Measurements from ENCODE around the gene EFCC1.
"Not testable (repeated sequence)": the region's sequence is repeated elsewhere in the genome, so short reads cannot be mapped to it uniquely, and the experiment has no call there.

EFCC1 gene

GRCh38 chr3:129059311-129059958 is 58.3 kb downstream of the EFCC1 start:
- H3K4me3 ChIP-seq (ENCODE audit: low read length): no peak overlapping the region
- H3K36me3 ChIP-seq (ENCODE audit: control insufficient read depth, insufficient read depth, low read length): no peaks in the 10 kb centered on the region
- H3K4me1 ChIP-seq (ENCODE audit: control insufficient read depth, insufficient read depth, low read length): no peaks in the 10 kb centered on the region
- H3K27me3 ChIP-seq (ENCODE audit: control insufficient read depth, insufficient read depth, low read length): no peaks in the 10 kb centered on the region
- no peak overlapping the region for H3K27ac ChIP-seq (ENCODE audit: low read depth, low read length)
- no peak overlapping the region for H3K9ac ChIP-seq (ENCODE audit: low read length)

- Histone ChIP-seq H3K36me3 (ENCODE audit: control insufficient read depth, insufficient read depth, low read length) (no peaks in the 10 kb centered on the region), H3K27ac (ENCODE audit: low read depth, low read length) (no peak within 1 kb of the TSS)
These were observed 59.3 kb downstream of the EFCC1 start, which contains the start of gene GP9 for GRCh38 chr3:129060276-129061022. Gene GP9, plus strand, starts transcription at chr3:129060779. Its CDS starts 961 bp downstream, at chr3:129061740.

GRCh38 chr3:129061023-129061887 is 60.2 kb downstream of the EFCC1 start:
- Histone ChIP-seq H3K27me3 (ENCODE audit: control insufficient read depth, insufficient read depth, low read length) (no peaks in the 10 kb centered on the region), H3K9ac (ENCODE audit: low read length) (no peak overlapping the region)

More at GRCh38 chr3:129060276-129061022, 59.3 kb downstream of the EFCC1 start, which contains the start of gene GP9:
- Histone ChIP-seq H3K9ac (ENCODE audit: low read length) (no peak within 1 kb of the TSS), H3K4me1 (ENCODE audit: control insufficient read depth, insufficient read depth, low read length) (no peaks in the 10 kb centered on the region), H3K27me3 (ENCODE audit: control insufficient read depth, insufficient read depth, low read length) (no peaks in the 10 kb centered on the region), H3K4me3 (ENCODE audit: low read length) (no peak within 1 kb of the TSS)

GRCh38 chr3:129061888-129062834 is 61.1 kb downstream of the EFCC1 start:
- Histone ChIP-seq H3K36me3 (ENCODE audit: control insufficient read depth, insufficient read depth, low read length) (no peaks in the 10 kb centered on the region), H3K4me1 (ENCODE audit: control insufficient read depth, insufficient read depth, low read length) (no peaks in the 10 kb centered on the region), H3K27me3 (ENCODE audit: control insufficient read depth, insufficient read depth, low read length) (no peaks in the 10 kb centered on the region), H3K9ac (ENCODE audit: low read length) (no peak overlapping the region), H3K4me3 (ENCODE audit: low read length) (no peak overlapping the region), H3K27ac (ENCODE audit: low read depth, low read length) (no peak overlapping the region)

More at GRCh38 chr3:129061023-129061887, 60.2 kb downstream of the EFCC1 start:
- Histone ChIP-seq H3K4me1 (ENCODE audit: control insufficient read depth, insufficient read depth, low read length) (no peaks in the 10 kb centered on the region), H3K27ac (ENCODE audit: low read depth, low read length) (no peak overlapping the region), H3K4me3 (ENCODE audit: low read length) (no peak overlapping the region), H3K36me3 (ENCODE audit: control insufficient read depth, insufficient read depth, low read length) (no peaks in the 10 kb centered on the region)

GRCh38 chr3:129063091-129063640 is 62.1 kb downstream of the EFCC1 start:
- Histone ChIP-seq H3K27ac (ENCODE audit: low read depth, low read length) (no peak overlapping the region), H3K9ac (ENCODE audit: low read length) (no peak overlapping the region), H3K4me1 (ENCODE audit: control insufficient read depth, insufficient read depth, low read length) (no peaks in the 10 kb centered on the region), H3K27me3 (ENCODE audit: control insufficient read depth, insufficient read depth, low read length) (no peaks in the 10 kb centered on the region), H3K4me3 (ENCODE audit: low read length) (no peak overlapping the region), H3K36me3 (ENCODE audit: control insufficient read depth, insufficient read depth, low read length) (no peaks in the 10 kb centered on the region)

GRCh38 chr3:129063841-129064482 is 62.9 kb downstream of the EFCC1 start:
- no peaks in the 10 kb centered on the region for H3K4me1 ChIP-seq (ENCODE audit: control insufficient read depth, insufficient read depth, low read length)
- H3K9ac ChIP-seq (ENCODE audit: low read length): no peak overlapping the region
- no peak overlapping the region for H3K27ac ChIP-seq (ENCODE audit: low read depth, low read length)
- H3K27me3 ChIP-seq (ENCODE audit: control insufficient read depth, insufficient read depth, low read length): no peaks in the 10 kb centered on the region
- H3K4me3 ChIP-seq (ENCODE audit: low read length): no peak overlapping the region
- H3K36me3 ChIP-seq (ENCODE audit: control insufficient read depth, insufficient read depth, low read length): no peaks in the 10 kb centered on the region

- Histone ChIP-seq H3K4me1 (ENCODE audit: control insufficient read depth, insufficient read depth, low read length) (no peaks in the 10 kb centered on the region), H3K9ac (ENCODE audit: low read length) (no peak overlapping the region)
These were observed 64.1 kb downstream of the EFCC1 start for GRCh38 chr3:129065016-129065719.

GRCh38 chr3:129065720-129066073 is 64.6 kb downstream of the EFCC1 start:
- Histone ChIP-seq H3K4me3 (ENCODE audit: low read length) (no peak overlapping the region), H3K36me3 (ENCODE audit: control insufficient read depth, insufficient read depth, low read length) (no peaks in the 10 kb centered on the region), H3K9ac (ENCODE audit: low read length) (no peak overlapping the region), H3K4me1 (ENCODE audit: control insufficient read depth, insufficient read depth, low read length) (no peaks in the 10 kb centered on the region), H3K27me3 (ENCODE audit: control insufficient read depth, insufficient read depth, low read length) (no peaks in the 10 kb centered on the region), H3K27ac (ENCODE audit: low read depth, low read length) (no peak overlapping the region)

More at GRCh38 chr3:129065016-129065719, 64.1 kb downstream of the EFCC1 start:
- Histone ChIP-seq H3K27ac (ENCODE audit: low read depth, low read length) (no peak overlapping the region), H3K36me3 (ENCODE audit: control insufficient read depth, insufficient read depth, low read length) (no peaks in the 10 kb centered on the region), H3K4me3 (ENCODE audit: low read length) (peak overlapping the region; percentile 19), H3K27me3 (ENCODE audit: control insufficient read depth, insufficient read depth, low read length) (no peaks in the 10 kb centered on the region)

GRCh38 chr3:129067719-129068118 is 66.6 kb downstream of the EFCC1 start:
- not testable (repeated sequence) for H3K36me3 ChIP-seq (ENCODE audit: control insufficient read depth, insufficient read depth, low read length); H3K4me1 ChIP-seq (ENCODE audit: control insufficient read depth, insufficient read depth, low read length); H3K9ac ChIP-seq (ENCODE audit: low read length); H3K27ac ChIP-seq (ENCODE audit: low read depth, low read length); H3K4me3 ChIP-seq (ENCODE audit: low read length); H3K27me3 ChIP-seq (ENCODE audit: control insufficient read depth, insufficient read depth, low read length)

- H3K9ac ChIP-seq (ENCODE audit: low read length): no peak overlapping the region
- no peak overlapping the region for H3K27ac ChIP-seq (ENCODE audit: low read depth, low read length)
- H3K36me3 ChIP-seq (ENCODE audit: control insufficient read depth, insufficient read depth, low read length): no peaks in the 10 kb centered on the region
- H3K4me3 ChIP-seq (ENCODE audit: low read length): peak overlapping the region; percentile 21
- no peaks in the 10 kb centered on the region for H3K4me1 ChIP-seq (ENCODE audit: control insufficient read depth, insufficient read depth, low read length)
- H3K27me3 ChIP-seq (ENCODE audit: control insufficient read depth, insufficient read depth, low read length): no peaks in the 10 kb centered on the region
These were observed 67.3 kb downstream of the EFCC1 start for GRCh38 chr3:129068291-129068886.
